ENCODE results near the gene CSTPP1. TPM values are rescaled to one million over a fixed set of nuclear protein-coding genes. Genes with fewer than 3 reads are reported as not detected.

CSTPP1 gene
- total RNA-seq, 3 donors from 2014 or later: 13.4 to 43.6 (median 30.5) TPM

DNA sequence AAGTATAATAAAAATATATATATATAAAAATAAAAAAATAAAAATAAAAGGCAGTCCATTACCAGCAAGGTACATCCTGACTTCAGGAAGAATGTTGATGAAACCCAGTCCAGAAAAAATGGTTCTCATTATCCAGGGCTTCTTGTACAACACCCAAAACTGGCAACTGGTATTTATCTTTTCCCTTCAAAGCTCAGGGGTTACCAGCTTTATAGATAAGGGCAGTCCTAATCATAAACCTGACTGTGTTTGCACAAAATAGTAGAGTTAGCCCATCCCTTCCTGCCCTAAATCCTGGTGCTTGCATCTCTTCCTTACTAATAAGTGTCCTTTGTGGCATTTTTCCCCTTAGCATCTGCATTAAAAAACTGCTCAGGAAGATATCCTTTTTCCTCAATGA is 97.5 kb downstream of the CSTPP1 start:
- Histone ChIP-seq H3K27ac (no peak overlapping the region), H3K27me3 (no peaks in the 10 kb centered on the region), H3K9me3 (no peaks in the 10 kb centered on the region), H3K36me3 (no peaks in the 10 kb centered on the region), H3K4me3 (no peak overlapping the region), H3K4me1 (no peaks in the 10 kb centered on the region)
- intact Hi-C loops (cut with DNase I; ENCODE audit: low total_unique reads): no loop called here
- TF ChIP-seq POLR2AphosphoS5 (IDR thresholded peaks at IDR 0.05): no peak
- TF ChIP-seq POLR2A (IDR thresholded peaks at IDR 0.05): no peak
- TF ChIP-seq, protein P1, sequence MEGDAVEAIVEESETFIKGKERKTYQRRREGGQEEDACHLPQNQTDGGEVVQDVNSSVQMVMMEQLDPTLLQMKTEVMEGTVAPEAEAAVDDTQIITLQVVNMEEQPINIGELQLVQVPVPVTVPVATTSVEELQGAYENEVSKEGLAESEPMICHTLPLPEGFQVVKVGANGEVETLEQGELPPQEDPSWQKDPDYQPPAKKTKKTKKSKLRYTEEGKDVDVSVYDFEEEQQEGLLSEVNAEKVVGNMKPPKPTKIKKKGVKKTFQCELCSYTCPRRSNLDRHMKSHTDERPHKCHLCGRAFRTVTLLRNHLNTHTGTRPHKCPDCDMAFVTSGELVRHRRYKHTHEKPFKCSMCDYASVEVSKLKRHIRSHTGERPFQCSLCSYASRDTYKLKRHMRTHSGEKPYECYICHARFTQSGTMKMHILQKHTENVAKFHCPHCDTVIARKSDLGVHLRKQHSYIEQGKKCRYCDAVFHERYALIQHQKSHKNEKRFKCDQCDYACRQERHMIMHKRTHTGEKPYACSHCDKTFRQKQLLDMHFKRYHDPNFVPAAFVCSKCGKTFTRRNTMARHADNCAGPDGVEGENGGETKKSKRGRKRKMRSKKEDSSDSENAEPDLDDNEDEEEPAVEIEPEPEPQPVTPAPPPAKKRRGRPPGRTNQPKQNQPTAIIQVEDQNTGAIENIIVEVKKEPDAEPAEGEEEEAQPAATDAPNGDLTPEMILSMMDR (IDR thresholded peaks at IDR 0.05): no peak
- DNase-seq (ENCODE audit: low spot score in 2 of 2): no peak

DNA sequence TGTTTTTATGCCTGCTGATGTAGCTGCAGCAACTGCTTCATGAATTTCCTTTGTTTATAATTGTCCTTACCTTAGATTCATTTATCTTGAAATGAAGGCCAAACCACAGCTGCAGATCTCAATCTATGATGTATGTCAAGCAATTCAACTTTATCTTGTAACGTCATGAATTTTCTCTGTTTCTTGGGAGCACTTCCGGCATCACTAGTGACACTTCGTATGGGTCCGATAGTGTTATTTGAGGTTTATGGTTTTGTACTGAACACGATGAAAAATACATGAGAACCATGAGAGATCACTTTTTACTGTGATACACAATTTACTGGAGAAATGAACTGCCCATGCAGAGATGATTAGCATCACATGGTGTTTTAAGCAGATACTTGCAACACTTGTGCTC is 98.5 kb downstream of the CSTPP1 start:
- no peak for TF ChIP-seq POLR2A (IDR thresholded peaks at IDR 0.05)
- no peak for TF ChIP-seq POLR2AphosphoS5 (IDR thresholded peaks at IDR 0.05)
- TF ChIP-seq, protein P1 (IDR thresholded peaks at IDR 0.05): no peak
- Histone ChIP-seq H3K9me3 (no peaks in the 10 kb centered on the region), H3K27ac (no peak overlapping the region), H3K4me3 (no peak overlapping the region), H3K27me3 (no peaks in the 10 kb centered on the region), H3K36me3 (no peaks in the 10 kb centered on the region), H3K4me1 (no peaks in the 10 kb centered on the region)
- intact Hi-C loops (cut with DNase I; ENCODE audit: low total_unique reads): no loop called here
- DNase-seq (ENCODE audit: low spot score in 2 of 2): no peak

DNA sequence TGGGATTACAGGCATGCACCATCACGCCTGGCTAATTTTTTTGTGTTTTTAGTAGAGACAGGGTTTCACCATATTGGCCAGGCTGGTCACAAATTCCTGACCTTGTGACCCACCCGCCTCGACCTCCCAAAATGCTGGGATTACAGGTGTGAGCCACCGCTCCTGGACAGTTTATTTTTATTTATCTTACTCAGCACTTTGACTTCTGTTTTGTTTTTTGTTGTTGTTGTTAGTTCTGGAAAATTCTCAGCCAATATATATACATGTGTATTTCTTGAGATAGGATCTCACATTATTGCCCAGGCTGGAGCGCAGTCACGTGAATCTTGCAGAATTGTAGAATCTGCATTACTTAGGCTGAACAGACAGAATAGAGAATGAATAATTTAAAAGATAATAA is 107.6 kb downstream of the CSTPP1 start:
- intact Hi-C loops (cut with DNase I; ENCODE audit: low total_unique reads): no loop called here
- Histone ChIP-seq H3K27ac (no peak overlapping the region), H3K4me1 (no peaks in the 10 kb centered on the region), H3K4me3 (no peak overlapping the region), H3K9me3 (no peaks in the 10 kb centered on the region), H3K27me3 (no peaks in the 10 kb centered on the region), H3K36me3 (no peaks in the 10 kb centered on the region)
- no peak for DNase-seq (ENCODE audit: low spot score in 2 of 2)
- TF ChIP-seq POLR2A (IDR thresholded peaks at IDR 0.05): no peak
- TF ChIP-seq, protein P1 (IDR thresholded peaks at IDR 0.05): no peak
- TF ChIP-seq POLR2AphosphoS5 (IDR thresholded peaks at IDR 0.05): no peak

DNA sequence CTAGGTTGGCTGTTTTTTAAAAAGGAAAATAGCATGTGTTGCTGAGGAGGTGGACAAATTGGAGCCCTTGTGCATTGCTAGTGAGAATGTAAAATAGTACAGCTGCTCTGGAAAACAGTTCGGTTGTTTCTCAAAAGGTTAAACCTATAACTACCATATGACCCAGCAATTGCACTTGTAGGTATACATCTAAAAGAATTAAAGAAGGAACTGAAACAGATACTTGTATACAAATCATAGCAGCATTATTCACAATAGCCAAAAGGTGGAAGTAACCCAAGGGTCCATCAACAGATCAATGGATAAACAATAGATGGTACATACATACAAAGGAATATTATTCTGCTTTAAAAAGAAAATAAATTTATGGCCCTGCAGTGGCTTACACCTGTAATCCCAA is 111.4 kb downstream of the CSTPP1 start:
- no peaks in the 10 kb centered on the region for H3K4me1 ChIP-seq
- H3K9me3 ChIP-seq: no peaks in the 10 kb centered on the region
- intact Hi-C loops (cut with DNase I; ENCODE audit: low total_unique reads): no loop called here
- H3K27ac ChIP-seq: no peak overlapping the region
- DNase-seq (ENCODE audit: low spot score in 2 of 2): no peak
- H3K36me3 ChIP-seq: no peaks in the 10 kb centered on the region
- no peaks in the 10 kb centered on the region for H3K27me3 ChIP-seq
- no peak overlapping the region for H3K4me3 ChIP-seq
- no peak for TF ChIP-seq POLR2AphosphoS5 (IDR thresholded peaks at IDR 0.05)
- TF ChIP-seq, protein P1 (IDR thresholded peaks at IDR 0.05): no peak
- no peak for TF ChIP-seq POLR2A (IDR thresholded peaks at IDR 0.05)

DNA sequence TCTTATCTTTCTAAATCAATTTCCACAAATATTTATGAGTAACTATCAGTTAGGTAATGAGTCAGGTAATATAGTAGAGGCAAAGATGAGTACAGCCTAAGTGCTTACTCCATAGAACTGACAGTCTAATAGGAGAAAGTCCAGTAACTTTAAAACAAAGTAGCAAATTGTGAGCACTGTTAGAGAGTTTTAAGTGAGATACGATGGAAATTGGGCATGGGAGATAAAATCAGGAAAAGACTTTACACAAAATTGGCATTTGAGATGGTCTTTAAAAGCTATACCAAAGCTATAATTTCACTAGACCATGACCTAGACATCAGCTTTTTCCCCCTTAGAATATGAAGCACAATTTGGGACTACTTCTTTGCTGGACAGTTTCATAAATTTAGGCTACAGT is 113.7 kb downstream of the CSTPP1 start:
- no peaks in the 10 kb centered on the region for H3K9me3 ChIP-seq
- no peak for DNase-seq (ENCODE audit: low spot score in 2 of 2)
- H3K27me3 ChIP-seq: no peaks in the 10 kb centered on the region
- no peaks in the 10 kb centered on the region for H3K36me3 ChIP-seq
- intact Hi-C loops (cut with DNase I; ENCODE audit: low total_unique reads): no loop called here
- H3K4me3 ChIP-seq: no peak overlapping the region
- H3K27ac ChIP-seq: no peak overlapping the region
- H3K4me1 ChIP-seq: no peaks in the 10 kb centered on the region
- no peak for TF ChIP-seq POLR2AphosphoS5 (IDR thresholded peaks at IDR 0.05)
- TF ChIP-seq POLR2A (IDR thresholded peaks at IDR 0.05): no peak
- TF ChIP-seq, protein P1 (IDR thresholded peaks at IDR 0.05): no peak
